ENCODE results near the gene HECTD4.

GRCh38 chr12:112133418-112133817, 248.8 kb downstream of the HECTD4 start:
- TF ChIP-seq CTCF (IDR thresholded peaks at IDR 0.05) (no peak), SIN3A (IDR thresholded peaks at IDR 0.05; ENCODE audit: borderline replicate concordance, insufficient read depth, low read depth, low read length) (no peak), POLR2AphosphoS5 (IDR thresholded peaks at IDR 0.05; ENCODE audit: low read depth, low read length) (no peak), REST (IDR thresholded peaks at IDR 0.05; ENCODE audit: insufficient read depth in 1 of 2, low read depth in 2 of 2, low read length in 1 of 2) (no peak)

Measured in Panc1 (cell line).